ENCODE measurements around the gene SMIM35. TPM values are rescaled to one million over a fixed set of nuclear protein-coding genes. Genes with fewer than 3 reads are reported as not detected.
A peak's percentile ranks its signal among the peaks of the same experiment; 100 is the strongest.

SMIM35 gene
- total and polyA plus RNA-seq, 4 experiments from 2014 or later, result 0.21 to 0.76 (median 0.50) TPM

- intact Hi-C loops (cut with micrococcal nuclease), result no loop called here
- Histone ChIP-seq H3K36me3 (ENCODE audit: insufficient read depth, low read length) (no peaks in the 10 kb centered on the region), H3K4me1 (ENCODE audit: insufficient read depth, low read length) (peaks cover 4% of the 10 kb centered on the region), H3K9me3 (ENCODE audit: control insufficient read depth in 1 of 2, low read length in 2 of 2) (peaks cover 0 to 5% of the 10 kb centered on the region in 2 donors), H3K27ac (ENCODE audit: low read depth, low read length) (no peak overlapping the region), H3K4me3 (ENCODE audit: low read length in 2 of 2) (no peak overlapping the region), H3K27me3 (ENCODE audit: insufficient read depth, low read length) (no peaks in the 10 kb centered on the region)
- CTCF ChIA-PET (ENCODE audit: partially characterized antibody), result interaction anchor here (0.7 to 1.2 kb wide), 3 partner anchors 8 to 15 kb away, joined by 3 read pairs; no protein-coding TSS in a partner anchor
- POLR2A ChIA-PET (ENCODE audit: partially characterized antibody), result interaction anchor here (2.8 kb wide), 1 partner anchor 11 kb away, joined by 20 read pairs; no protein-coding TSS in a partner anchor
- peaks cover 8 to 29% (median 21%) of the 10 kb centered on the region in 8 donors for H3K9me3 Mint-ChIP-seq
- peak overlapping the region in 1 of 7 donors; percentile 25 for H3K27ac Mint-ChIP-seq
- no peak for DNase-seq
- H3K4me3 Mint-ChIP-seq, result peak overlapping the region in 1 of 8 donors; percentile 34
- peaks cover 17 to 30% of the 10 kb centered on the region in 2 donors for H3K36me3 Mint-ChIP-seq
- no peaks in the 10 kb centered on the region for H3K27me3 Mint-ChIP-seq
- H3K4me1 Mint-ChIP-seq, result peaks cover 28 to 44% (median 37%) of the 10 kb centered on the region in 4 donors
Measured at GRCh38 chr11:117961896-117962295, 124.9 kb downstream of the SMIM35 start.

DNA sequence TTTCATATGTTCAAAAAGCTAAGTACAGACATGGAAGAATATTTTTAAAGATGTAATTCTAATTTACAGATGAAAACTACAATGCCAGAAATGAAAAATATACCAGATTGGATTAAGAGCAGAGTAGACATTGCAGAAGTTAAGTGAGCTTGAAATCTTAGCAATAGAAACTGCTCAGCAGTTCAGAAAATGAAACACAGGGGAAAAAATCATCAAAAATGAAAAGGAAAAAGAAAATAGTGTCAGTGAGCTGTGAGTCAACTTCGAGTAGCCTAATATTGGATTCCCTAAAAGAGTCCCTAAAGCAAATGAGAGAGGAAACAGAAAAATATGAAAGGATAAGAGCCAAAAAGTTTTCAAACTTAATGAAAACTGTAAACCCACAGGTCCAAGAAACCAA lies 126.4 kb downstream of the SMIM35 start:
- Mint-ChIP-seq H3K27ac (peak overlapping the region in 1 of 7 donors; percentile 67), H3K27me3 (no peaks in the 10 kb centered on the region), H3K36me3 (peaks cover 21 to 37% of the 10 kb centered on the region in 2 donors), H3K4me1 (peaks cover 28 to 54% (median 43%) of the 10 kb centered on the region in 4 donors), H3K9me3 (peaks cover 8 to 35% (median 21%) of the 10 kb centered on the region in 8 donors), H3K4me3 (no peak overlapping the region)
- H3K4me3 ChIP-seq (ENCODE audit: low read length in 2 of 2), result no peak overlapping the region
- H3K36me3 ChIP-seq (ENCODE audit: insufficient read depth, low read length), result no peaks in the 10 kb centered on the region
- ChIA-PET CTCF (ENCODE audit: partially characterized antibody) (interaction anchor here (1.1 to 1.3 kb wide), 3 partner anchors 13 to 93 kb away, joined by 3 to 7 read pairs (median 5); no protein-coding TSS in a partner anchor), POLR2A (ENCODE audit: partially characterized antibody) (interaction anchor here (0.8 to 2.8 kb wide), 6 partner anchors 9 to 91 kb away, joined by 3 to 20 read pairs (median 3); partner anchors contain the start of gene IL10RA)
- DNase-seq, result no peak
- H3K27me3 ChIP-seq (ENCODE audit: insufficient read depth, low read length), result no peaks in the 10 kb centered on the region
- H3K4me1 ChIP-seq (ENCODE audit: insufficient read depth, low read length), result peaks cover 13% of the 10 kb centered on the region
- H3K27ac ChIP-seq (ENCODE audit: low read depth, low read length), result no peak overlapping the region
- intact Hi-C loops (cut with micrococcal nuclease), result no loop called here
- H3K9me3 ChIP-seq (ENCODE audit: control insufficient read depth in 1 of 2, low read length in 2 of 2), result peaks cover 0 to 5% of the 10 kb centered on the region in 2 donors

GRCh38 chr11:117959438-117960149 lies 127.2 kb downstream of the SMIM35 start:
- peak overlapping the region in 3 of 8 donors; percentile 10 to 68 (median 51) for H3K4me3 Mint-ChIP-seq
- intact Hi-C loops (cut with micrococcal nuclease), result no loop called here
- no peaks in the 10 kb centered on the region for H3K27me3 Mint-ChIP-seq
- Histone ChIP-seq H3K4me3 (ENCODE audit: low read length in 2 of 2) (no peak overlapping the region), H3K9me3 (ENCODE audit: control insufficient read depth in 1 of 2, low read length in 2 of 2) (peaks cover 0 to 5% of the 10 kb centered on the region in 2 donors), H3K36me3 (ENCODE audit: insufficient read depth, low read length) (no peaks in the 10 kb centered on the region), H3K27ac (ENCODE audit: low read depth, low read length) (no peak overlapping the region), H3K4me1 (ENCODE audit: insufficient read depth, low read length) (peaks cover 21% of the 10 kb centered on the region), H3K27me3 (ENCODE audit: insufficient read depth, low read length) (no peaks in the 10 kb centered on the region)
- H3K36me3 Mint-ChIP-seq, result peaks cover 21 to 37% of the 10 kb centered on the region in 2 donors
- peaks cover 31 to 59% (median 47%) of the 10 kb centered on the region in 4 donors for H3K4me1 Mint-ChIP-seq
- ChIA-PET CTCF (ENCODE audit: partially characterized antibody) (interaction anchor here (1.1 to 1.3 kb wide), 3 partner anchors 13 to 94 kb away, joined by 3 to 7 read pairs (median 5); no protein-coding TSS in a partner anchor), POLR2A (ENCODE audit: partially characterized antibody) (interaction anchor here (0.8 to 2.8 kb wide), 5 partner anchors 9 to 92 kb away, joined by 3 to 20 read pairs (median 3); partner anchors contain the start of gene IL10RA)
- peak overlapping the region in 4 of 7 donors; percentile 33 to 72 (median 35) for H3K27ac Mint-ChIP-seq
- H3K9me3 Mint-ChIP-seq, result peaks cover 8 to 35% (median 21%) of the 10 kb centered on the region in 8 donors
- DNase-seq, result no peak

GRCh38 chr11:117958949-117959348 lies 127.8 kb downstream of the SMIM35 start:
- POLR2A ChIA-PET (ENCODE audit: partially characterized antibody), result no interaction called here
- Mint-ChIP-seq H3K36me3 (peaks cover 21 to 37% of the 10 kb centered on the region in 2 donors), H3K4me3 (peak overlapping the region in 4 of 8 donors; percentile 25 to 52 (median 39)), H3K27ac (peak overlapping the region in 2 of 7 donors; percentile 14 to 25), H3K27me3 (no peaks in the 10 kb centered on the region), H3K4me1 (peaks cover 35 to 65% (median 52%) of the 10 kb centered on the region in 4 donors), H3K9me3 (peaks cover 8 to 35% (median 21%) of the 10 kb centered on the region in 8 donors)
- CTCF ChIA-PET (ENCODE audit: partially characterized antibody), result no interaction called here
- H3K27ac ChIP-seq (ENCODE audit: low read depth, low read length), result no peak overlapping the region
- intact Hi-C loops (cut with micrococcal nuclease), result no loop called here
- H3K36me3 ChIP-seq (ENCODE audit: insufficient read depth, low read length), result no peaks in the 10 kb centered on the region
- no peaks in the 10 kb centered on the region for H3K27me3 ChIP-seq (ENCODE audit: insufficient read depth, low read length)
- H3K4me1 ChIP-seq (ENCODE audit: insufficient read depth, low read length), result peaks cover 28% of the 10 kb centered on the region
- H3K4me3 ChIP-seq (ENCODE audit: low read length in 2 of 2), result no peak overlapping the region
- H3K9me3 ChIP-seq (ENCODE audit: control insufficient read depth in 1 of 2, low read length in 2 of 2), result peaks cover 0 to 5% of the 10 kb centered on the region in 2 donors
- no peak for DNase-seq

Other genes starting within 250 kb of the SMIM35 start
- not detected for gene FXYD6, start 210.3 kb downstream of the SMIM35 start, total RNA-seq
- under 1 TPM in 1 of 2 donors, not detected in 1; 0.15 TPM for gene FXYD6, start 210.3 kb downstream of the SMIM35 start, polyA plus RNA-seq
- 1 to 10 TPM; 3.7 to 4.0 TPM for gene TMPRSS13, start 157.6 kb downstream of the SMIM35 start, total RNA-seq
- gene TMPRSS13, start 157.6 kb downstream of the SMIM35 start, polyA plus RNA-seq, result under 1 TPM; 0.45 to 0.94 TPM
- gene IL10RA, start 100.6 kb downstream of the SMIM35 start, total RNA-seq, result 100 to 1,000 TPM; 398 to 406 TPM
- 100 to 1,000 TPM; 362 to 468 TPM for gene IL10RA, start 100.6 kb downstream of the SMIM35 start, polyA plus RNA-seq
- gene TMPRSS4, start 9.9 kb downstream of the SMIM35 start, total RNA-seq, result under 1 TPM in 1 of 2 experiments, not detected in 1; 0.33 TPM
- gene TMPRSS4, start 9.9 kb downstream of the SMIM35 start, polyA plus RNA-seq, result not detected
- gene SCN4B, start 65.9 kb upstream of the SMIM35 start, total RNA-seq, result not detected
- gene SCN4B, start 65.9 kb upstream of the SMIM35 start, polyA plus RNA-seq, result not detected
- gene SCN2B, start 89.7 kb upstream of the SMIM35 start, total RNA-seq, result not detected
- gene SCN2B, start 89.7 kb upstream of the SMIM35 start, polyA plus RNA-seq, result not detected
- gene JAML, start 138.0 kb upstream of the SMIM35 start, total RNA-seq, result 100 to 1,000 TPM; 115 to 116 TPM
- 100 to 1,000 TPM; 169 to 194 TPM for gene JAML, start 138.0 kb upstream of the SMIM35 start, polyA plus RNA-seq
- 10 to 100 TPM; 29.9 to 32.0 TPM for gene MPZL3, start 165.4 kb upstream of the SMIM35 start, total RNA-seq
- gene MPZL3, start 165.4 kb upstream of the SMIM35 start, polyA plus RNA-seq, result 10 to 100 TPM; 12.3 to 12.6 TPM
- gene MPZL2, start 177.3 kb upstream of the SMIM35 start, total RNA-seq, result 1 to 10 TPM; 2.9 to 3.7 TPM
- gene MPZL2, start 177.3 kb upstream of the SMIM35 start, polyA plus RNA-seq, result 1 to 10 TPM in 1 of 2 donors, under 1 TPM in 1; 0.64 to 4.2 TPM
- gene CD3E, start 217.8 kb upstream of the SMIM35 start, total RNA-seq, result 100 to 1,000 TPM; 581 to 618 TPM
- 100 to 1,000 TPM; 627 to 999 TPM for gene CD3E, start 217.8 kb upstream of the SMIM35 start, polyA plus RNA-seq